HL-60/S4 treated with retinoic acid at 250 ng/mL for 4 days and 3 days (cell line): ENCODE data around the gene ADAP2.
"Not testable (repeated sequence)": the region's sequence is repeated elsewhere in the genome, so short reads cannot be mapped to it uniquely, and the experiment has no call there.

Source experiments
- in situ Hi-C: fragments of 300-500 bp; cut with MboI; formaldehyde crosslinking; loops from 2 replicates; pipeline ENCODE4 v1.7.0; 2022; ENCODE audit warnings: low sequenced_read_pairs

The ADAP2 gene

GRCh38 chr17:30921544-30922196, at the start of gene ADAP2:
TSS of gene ADAP2 (plus strand) at chr17:30921945. CDS start at chr17:30922015, 70 bp downstream.
- in situ Hi-C loops, result no loop called here

- in situ Hi-C loops, result no loop called here
Observed at GRCh38 chr17:30886187-30886586, 35.6 kb upstream of the ADAP2 start.

- in situ Hi-C loops, result no loop called here
Observed at GRCh38 chr17:30894236-30894635, 27.5 kb upstream of the ADAP2 start.

- in situ Hi-C loops, result no loop called here
Observed at GRCh38 chr17:30897311-30897710, 24.4 kb upstream of the ADAP2 start.

GRCh38 chr17:30905742-30906100, 16.0 kb upstream of the ADAP2 start:
- in situ Hi-C loops, result no loop called here

- in situ Hi-C loops, result no loop called here
Observed at GRCh38 chr17:30906101-30906911, 15.4 kb upstream of the ADAP2 start, which contains the start of gene TEFM. TSS of gene TEFM (minus strand) at chr17:30906238. CDS start at chr17:30906198, 40 bp downstream.

- in situ Hi-C loops, result no loop called here
Observed at GRCh38 chr17:30908717-30909420, 12.9 kb upstream of the ADAP2 start.

GRCh38 chr17:30910151-30910550, 11.6 kb upstream of the ADAP2 start:
- in situ Hi-C loops, result not testable (repeated sequence)

GRCh38 chr17:30913955-30914354, 7.8 kb upstream of the ADAP2 start:
- in situ Hi-C loops, result no loop called here

- in situ Hi-C loops, result no loop called here
Observed at GRCh38 chr17:30915833-30916611, 5.7 kb upstream of the ADAP2 start.

- in situ Hi-C loops, result no loop called here
Observed at GRCh38 chr17:30917050-30917449, 4.7 kb upstream of the ADAP2 start.

- in situ Hi-C loops, result no loop called here
Observed at GRCh38 chr17:30920282-30920681, 1.5 kb upstream of the ADAP2 start.

- in situ Hi-C loops, result no loop called here
Observed at GRCh38 chr17:30920683-30921543, 832 bp upstream of the ADAP2 start.

- in situ Hi-C loops, result no loop called here
Observed at GRCh38 chr17:30922235-30923030, 688 bp downstream of the ADAP2 start.

GRCh38 chr17:30924341-30924740, 2.6 kb downstream of the ADAP2 start:
- in situ Hi-C loops, result no loop called here

- in situ Hi-C loops, result no loop called here
Observed at GRCh38 chr17:30926516-30926915, 4.8 kb downstream of the ADAP2 start.

- in situ Hi-C loops, result no loop called here
Observed at GRCh38 chr17:30927756-30928155, 6.0 kb downstream of the ADAP2 start.

- in situ Hi-C loops, result no loop called here
Observed at GRCh38 chr17:30928584-30928983, 6.8 kb downstream of the ADAP2 start.

- in situ Hi-C loops, result no loop called here
Observed at GRCh38 chr17:30929081-30929633, 7.4 kb downstream of the ADAP2 start.
